AG20443 (cell line): Measurements from ENCODE around the gene CRIP2.

Experiments
- DNase-seq: peaks from one replicate; pipeline ENCODE4 v3.0.0; 2012; ENCODE audit warnings: low spot score, mixed read lengths

CRIP2 gene

GRCh38 chr14:105474483-105475268, at the start of gene CRIP2:
CRIP2 (plus strand) TSS chr14:105474821; CDS start chr14:105474863, 42 bp downstream.
- peak; percentile 92 for DNase-seq

GRCh38 chr14:105424861-105425260, 49.8 kb upstream of the CRIP2 start:
- DNase-seq: no peak

GRCh38 chr14:105425823-105426247, 48.8 kb upstream of the CRIP2 start:
- no peak for DNase-seq

GRCh38 chr14:105426416-105427130, 48.0 kb upstream of the CRIP2 start:
- DNase-seq: no peak

GRCh38 chr14:105427412-105427811, 47.2 kb upstream of the CRIP2 start:
- DNase-seq: no peak

- no peak for DNase-seq
Observed at GRCh38 chr14:105427936-105428485, 46.6 kb upstream of the CRIP2 start.

GRCh38 chr14:105430042-105430441, 44.6 kb upstream of the CRIP2 start:
- no peak for DNase-seq

GRCh38 chr14:105430565-105430964, 44.1 kb upstream of the CRIP2 start:
- peak; percentile 69 for DNase-seq

GRCh38 chr14:105431256-105431655, 43.4 kb upstream of the CRIP2 start:
- DNase-seq: no peak

GRCh38 chr14:105432657-105433056, 42.0 kb upstream of the CRIP2 start:
- DNase-seq: no peak

GRCh38 chr14:105433161-105433605, 41.4 kb upstream of the CRIP2 start:
- no peak for DNase-seq

- DNase-seq: no peak
Observed at GRCh38 chr14:105436402-105436801, 38.2 kb upstream of the CRIP2 start.

- no peak for DNase-seq
Observed at GRCh38 chr14:105436891-105437722, 37.5 kb upstream of the CRIP2 start.

GRCh38 chr14:105437723-105438500, 36.7 kb upstream of the CRIP2 start:
- no peak for DNase-seq

- DNase-seq: no peak
Observed at GRCh38 chr14:105439179-105439578, 35.4 kb upstream of the CRIP2 start.

GRCh38 chr14:105439710-105440553, 34.7 kb upstream of the CRIP2 start:
- peak; percentile 64 for DNase-seq

- no peak for DNase-seq
Observed at GRCh38 chr14:105440554-105440900, 34.1 kb upstream of the CRIP2 start.

GRCh38 chr14:105440992-105441391, 33.6 kb upstream of the CRIP2 start:
- DNase-seq: no peak

- DNase-seq: no peak
Observed at GRCh38 chr14:105442125-105442524, 32.5 kb upstream of the CRIP2 start.

- no peak for DNase-seq
Observed at GRCh38 chr14:105442834-105443233, 31.8 kb upstream of the CRIP2 start.
